Lung (tissue), 12 donors: ENCODE measurements around the gene PADI4. TPM values are rescaled to one million over a fixed set of nuclear protein-coding genes. Genes with fewer than 3 reads are reported as not detected.

Experiments
- ATAC-seq: fragments of 200-7000 bp; cut with Tn5 transposase; one replicate; pipeline ENCODE4 v1.9.1; 2020; ENCODE audit warnings: moderate number of reproducible peaks; ENCODE audit not compliant: insufficient read depth, low FRiP score
- DNase-seq, 3 donors: peaks; one replicate each; pipeline ENCODE4 v3.0.0-alpha.2; 2013 to 2017
- H3K27ac ChIP-seq, 2 donors: one replicate each; pipeline ENCODE4 v1.5.1; 2013; ENCODE audit warnings: mild to moderate bottlenecking in 2 of 2, moderate library complexity in 2 of 2, control low read depth in 1 of 2, inconsistent platforms in 1 of 2, low read depth in 1 of 2, low read length in 1 of 2
- H3K27me3 ChIP-seq, 3 donors: one replicate each; pipeline ENCODE4 v1.5.1; 2013; ENCODE audit warnings: low read length in 2 of 3; ENCODE audit not compliant: control insufficient read depth in 3 of 3, insufficient read depth in 3 of 3
- H3K36me3 ChIP-seq, 4 donors: one replicate each; pipeline ENCODE4 v1.5.1; 2013; ENCODE audit warnings: low read length in 4 of 4, mild to moderate bottlenecking in 1 of 4, moderate library complexity in 1 of 4; ENCODE audit not compliant: control insufficient read depth in 4 of 4, insufficient read depth in 4 of 4
- H3K4me1 ChIP-seq, 5 donors: one replicate each; pipeline ENCODE4 v1.5.1; 2013; ENCODE audit warnings: low read length in 5 of 5, mild to moderate bottlenecking in 2 of 5, moderate library complexity in 1 of 5; ENCODE audit not compliant: control insufficient read depth in 5 of 5, insufficient read depth in 5 of 5
- H3K4me3 ChIP-seq: one replicate; pipeline ENCODE4 v1.5.1; 2013; ENCODE audit warnings: mild to moderate bottlenecking, control low read depth, moderate library complexity
- H3K9ac ChIP-seq, 2 donors: one replicate each; pipeline ENCODE4 v1.5.1; 2013; ENCODE audit warnings: low read length in 2 of 2, control low read depth in 1 of 2; ENCODE audit not compliant: insufficient read depth in 1 of 2
- H3K9me3 ChIP-seq, 4 donors: one replicate each; pipeline ENCODE4 v1.5.1; 2013; ENCODE audit warnings: low read length in 3 of 4, mild to moderate bottlenecking in 1 of 4, moderate library complexity in 1 of 4; ENCODE audit not compliant: control insufficient read depth in 4 of 4, insufficient read depth in 3 of 4
- CTCF ChIP-seq: IDR thresholded peaks from 2 replicates; pipeline ENCODE4 v1.5.1; 2012; ENCODE audit warnings: mild to moderate bottlenecking; ENCODE audit errors: control extremely low read depth, extremely low read depth
- whole genome bisulfite sequencing, 2 donors: extraction: QIAGEN DNeasy Blood & Tissue Kit; methylation state at CpG; one replicate each; pipeline ENCODE4 v1.1.7; 2013; 5-methylcytosine and 5-hydroxymethylcytosine counted together
- polyA plus RNA-seq, 2 donors: library from polyadenylated mRNA; stranded (reverse); fragments of 200-250 nt; gene quantifications; one replicate each; pipeline ENCODE4 v1.2.1, GENCODE V29; 2013
- total RNA-seq, 2 donors: library from RNA; depleted of rRNA in 1 of 2; stranded (reverse); fragments of >200 nt in 1 of 2; gene quantifications; one replicate each; pipeline ENCODE4 v1.2.1, GENCODE V29; 2014 to 2021
- donor health status: control.
- donor health status: control.
- donor health status: Bipolar disorder and iron deficiency.
- donor health status: healthy.
- donor health status: DM: yes; HTN: yes; CAD: no.

PADI4 gene
- total and polyA plus RNA-seq, 4 donors: 1.7 to 22.5 (median 14.2) TPM

DNA sequence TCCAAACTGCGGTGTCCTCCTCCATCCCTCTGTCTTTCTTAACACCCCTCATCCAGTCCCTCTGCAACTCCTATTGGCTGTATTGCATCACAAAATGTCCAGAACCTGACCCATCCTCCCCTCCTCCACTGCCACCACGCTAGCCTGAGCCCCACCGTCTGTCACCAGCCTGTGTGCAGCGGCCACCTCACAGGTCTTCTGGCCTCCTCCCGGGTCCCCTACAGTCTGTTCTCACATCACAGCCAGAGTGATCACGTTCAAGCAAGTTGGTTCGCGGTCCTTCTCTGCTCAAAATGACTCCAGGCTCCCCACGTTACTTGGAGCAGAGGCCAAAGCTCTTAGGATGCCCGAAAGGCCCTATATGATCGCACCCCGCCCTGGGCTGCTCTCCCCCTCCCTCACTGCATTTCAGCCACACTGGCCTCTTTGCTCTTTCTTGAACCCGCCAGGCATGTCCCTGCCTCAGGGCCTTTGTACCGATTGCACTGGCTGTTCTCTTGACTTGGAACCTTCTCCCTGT, 2.4 kb upstream of the PADI4 start:
- Histone ChIP-seq H3K27me3 (peaks cover 0 to 3% (median 0%) of the 10 kb centered on the region in 3 donors), H3K9me3 (peaks cover 0 to 17% (median 8%) of the 10 kb centered on the region in 4 donors), H3K4me1 (peaks cover 0 to 5% (median 0%) of the 10 kb centered on the region in 5 donors), H3K36me3 (no peaks in the 10 kb centered on the region), H3K4me3 (no peak overlapping the region), H3K27ac (no peak overlapping the region), H3K9ac (no peak overlapping the region)
- 71 to 84% methylated on average over 13 to 14 of the region's 14 CpGs for WGBS, 2 donors
- no peak for TF ChIP-seq CTCF
- no peak for ATAC-seq
- no peak for DNase-seq

GRCh38 chr1:17306407-17306806, 1.6 kb upstream of the PADI4 start:
- peaks cover 0 to 3% (median 0%) of the 10 kb centered on the region in 3 donors for H3K27me3 ChIP-seq
- H3K9me3 ChIP-seq: peaks cover 0 to 15% (median 3%) of the 10 kb centered on the region in 4 donors
- no peak overlapping the region for H3K27ac ChIP-seq
- no peak for ATAC-seq
- H3K4me1 ChIP-seq: peaks cover 0 to 5% (median 0%) of the 10 kb centered on the region in 5 donors
- H3K36me3 ChIP-seq: no peaks in the 10 kb centered on the region
- no peak overlapping the region for H3K4me3 ChIP-seq
- WGBS, 2 donors: 69 to 80% methylated on average over 6 of the region's 6 CpGs
- no peak for TF ChIP-seq CTCF
- no peak overlapping the region for H3K9ac ChIP-seq
- no peak for DNase-seq

DNA sequence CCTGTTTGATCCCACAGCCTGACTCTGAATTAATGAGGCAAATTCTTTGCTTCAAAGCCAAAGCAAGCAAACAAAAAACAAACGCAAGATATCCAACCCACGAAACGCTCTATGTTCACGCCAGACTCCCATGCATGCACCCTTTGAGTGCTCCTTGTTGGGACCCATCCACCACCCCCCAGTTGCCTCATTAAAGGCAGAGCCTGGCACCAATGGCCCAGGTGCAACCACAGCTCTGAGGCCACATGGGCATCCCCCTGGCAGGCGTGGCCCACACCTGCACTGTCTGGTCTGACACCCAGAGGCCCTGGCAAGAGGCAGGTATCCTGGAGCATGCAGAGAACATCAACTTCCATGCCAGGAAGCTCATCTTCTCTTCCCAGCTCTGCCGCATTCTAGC, 1.1 kb upstream of the PADI4 start:
- DNase-seq: no peak
- WGBS, 2 donors: 39 to 56% methylated on average over 6 of the region's 6 CpGs

More for the DNA sequence above, 1.1 kb upstream of the PADI4 start:
- ATAC-seq: no peak
- Histone ChIP-seq H3K36me3 (no peaks in the 10 kb centered on the region), H3K9me3 (peaks cover 0 to 11% (median under 1%) of the 10 kb centered on the region in 4 donors), H3K27ac (no peak overlapping the region), H3K27me3 (peaks cover 0 to 3% (median 0%) of the 10 kb centered on the region in 3 donors), H3K9ac (no peak overlapping the region), H3K4me1 (peaks cover 0 to 5% (median 0%) of the 10 kb centered on the region in 5 donors), H3K4me3 (no peak overlapping the region)
- no peak for TF ChIP-seq CTCF
